BLaER1 (cell line): ENCODE measurements around the gene TMEM63B.

Experiments used
- H3K27ac ChIP-seq: shearing (Covaris generic); formaldehyde crosslinking; 2 replicates; pipeline ENCODE4 v1.8.1; 2022
- H3K27me3 ChIP-seq: shearing (Covaris generic); formaldehyde crosslinking; 2 replicates; pipeline ENCODE4 v1.8.1; 2022
- H3K36me3 ChIP-seq: shearing (Covaris generic); formaldehyde crosslinking; 2 replicates; pipeline ENCODE4 v1.8.1; 2022
- H3K4me1 ChIP-seq: shearing (Covaris generic); formaldehyde crosslinking; 2 replicates; pipeline ENCODE4 v1.8.1; 2022
- H3K4me2 ChIP-seq: shearing (Covaris generic); formaldehyde crosslinking; 2 replicates; pipeline ENCODE4 v1.8.1; 2022
- H3K4me3 ChIP-seq: shearing (Covaris generic); formaldehyde crosslinking; 2 replicates; pipeline ENCODE4 v1.8.1; 2022
- H3K9ac ChIP-seq: shearing (Covaris generic); formaldehyde crosslinking; 2 replicates; pipeline ENCODE4 v1.8.1; 2022
- H3K9me3 ChIP-seq: shearing (Covaris generic); formaldehyde crosslinking; 2 replicates; pipeline ENCODE4 v1.8.1; 2022
- H4K20me1 ChIP-seq: shearing (Covaris generic); formaldehyde crosslinking; 2 replicates; pipeline ENCODE4 v1.8.1; 2022
- Cebpa-rat ChIP-seq: shearing (Covaris generic); IDR thresholded peaks from 2 replicates; pipeline ENCODE4 v1.8.1; 2022

The TMEM63B gene

GRCh38 chr6:44152109-44152461 lies 24.7 kb downstream of the TMEM63B start:
- H3K9me3 ChIP-seq, result no peaks in the 10 kb centered on the region
- no peak overlapping the region for H3K27ac ChIP-seq
- no peak for TF ChIP-seq Cebpa-rat
- no peak overlapping the region for H3K4me3 ChIP-seq
- H3K36me3 ChIP-seq, result peaks cover 33% of the 10 kb centered on the region
- no peaks in the 10 kb centered on the region for H3K27me3 ChIP-seq
- H3K4me1 ChIP-seq, result peaks cover 60% of the 10 kb centered on the region
- peak overlapping the region; percentile 80 for H3K4me2 ChIP-seq
- H4K20me1 ChIP-seq, result peaks cover 20% of the 10 kb centered on the region
- H3K9ac ChIP-seq, result no peak overlapping the region

GRCh38 chr6:44152533-44152932 lies 25.2 kb downstream of the TMEM63B start:
- Histone ChIP-seq H3K4me2 (no peak overlapping the region), H3K9me3 (no peaks in the 10 kb centered on the region), H3K27me3 (no peaks in the 10 kb centered on the region), H4K20me1 (peaks cover 20% of the 10 kb centered on the region), H3K9ac (no peak overlapping the region), H3K27ac (no peak overlapping the region), H3K4me3 (no peak overlapping the region), H3K4me1 (peaks cover 59% of the 10 kb centered on the region), H3K36me3 (peaks cover 28% of the 10 kb centered on the region)
- TF ChIP-seq Cebpa-rat, result no peak

GRCh38 chr6:44154067-44154466 lies 26.7 kb downstream of the TMEM63B start:
- no peak overlapping the region for H3K4me3 ChIP-seq
- H3K27ac ChIP-seq, result no peak overlapping the region
- peak overlapping the region; percentile 72; the same call in 1 of the 2 replicates for H3K4me2 ChIP-seq
- no peak overlapping the region for H3K9ac ChIP-seq
- no peak for TF ChIP-seq Cebpa-rat
- peaks cover 13% of the 10 kb centered on the region for H3K36me3 ChIP-seq
- no peaks in the 10 kb centered on the region for H3K9me3 ChIP-seq
- H3K4me1 ChIP-seq, result peaks cover 59% of the 10 kb centered on the region
- peaks cover 20% of the 10 kb centered on the region for H4K20me1 ChIP-seq
- H3K27me3 ChIP-seq, result no peaks in the 10 kb centered on the region

GRCh38 chr6:44156494-44157151 lies 29.3 kb downstream of the TMEM63B start:
- Histone ChIP-seq H3K9ac (no peak overlapping the region), H3K27ac (no peak overlapping the region), H3K9me3 (no peaks in the 10 kb centered on the region), H4K20me1 (peaks cover under 1% of the 10 kb centered on the region), H3K36me3 (peaks cover 3% of the 10 kb centered on the region; the same call in 1 of the 2 replicates), H3K4me1 (peaks cover 49% of the 10 kb centered on the region), H3K4me2 (no peak overlapping the region), H3K27me3 (no peaks in the 10 kb centered on the region), H3K4me3 (no peak overlapping the region)
- no peak for TF ChIP-seq Cebpa-rat

GRCh38 chr6:44157152-44157521 lies 29.8 kb downstream of the TMEM63B start:
- Histone ChIP-seq H3K4me2 (no peak overlapping the region), H3K27me3 (no peaks in the 10 kb centered on the region), H3K4me3 (no peak overlapping the region), H3K27ac (no peak overlapping the region), H3K36me3 (peaks cover 3% of the 10 kb centered on the region; the same call in 1 of the 2 replicates), H3K4me1 (peaks cover 50% of the 10 kb centered on the region), H4K20me1 (no peaks in the 10 kb centered on the region), H3K9ac (no peak overlapping the region), H3K9me3 (no peaks in the 10 kb centered on the region)
- TF ChIP-seq Cebpa-rat, result no peak

- no peaks in the 10 kb centered on the region for H4K20me1 ChIP-seq
- H3K27ac ChIP-seq, result peak within 1 kb of the TSS; percentile 18; the same call in 1 of the 2 replicates
- H3K4me1 ChIP-seq, result peaks cover 67% of the 10 kb centered on the region
- H3K9me3 ChIP-seq, result no peaks in the 10 kb centered on the region
- H3K36me3 ChIP-seq, result no peaks in the 10 kb centered on the region
- no peak for TF ChIP-seq Cebpa-rat
- no peaks in the 10 kb centered on the region for H3K27me3 ChIP-seq
- H3K4me3 ChIP-seq, result no peak within 1 kb of the TSS
- no peak within 1 kb of the TSS for H3K9ac ChIP-seq
- no peak within 1 kb of the TSS for H3K4me2 ChIP-seq
Observed at GRCh38 chr6:44158770-44159228, 31.4 kb downstream of the TMEM63B start, which contains the start of gene CAPN11. CAPN11 (plus strand) TSS chr6:44158820; CDS start chr6:44158849, 29 bp downstream.

GRCh38 chr6:44161997-44162338 lies 34.6 kb downstream of the TMEM63B start:
- Histone ChIP-seq H3K9ac (peak overlapping the region; percentile 45; the same call in 1 of the 2 replicates), H3K4me3 (no peak overlapping the region), H4K20me1 (no peaks in the 10 kb centered on the region), H3K36me3 (no peaks in the 10 kb centered on the region), H3K27me3 (no peaks in the 10 kb centered on the region), H3K27ac (peak overlapping the region; percentile 15; the same call in 1 of the 2 replicates), H3K4me2 (peak overlapping the region; percentile 90), H3K4me1 (peaks cover 73% of the 10 kb centered on the region), H3K9me3 (no peaks in the 10 kb centered on the region)
- no peak for TF ChIP-seq Cebpa-rat

- Histone ChIP-seq H3K9ac (no peak overlapping the region), H3K4me1 (peaks cover 79% of the 10 kb centered on the region), H4K20me1 (no peaks in the 10 kb centered on the region), H3K4me3 (no peak overlapping the region), H3K9me3 (no peaks in the 10 kb centered on the region), H3K36me3 (no peaks in the 10 kb centered on the region), H3K27ac (no peak overlapping the region), H3K27me3 (no peaks in the 10 kb centered on the region), H3K4me2 (peak overlapping the region; percentile 90)
- no peak for TF ChIP-seq Cebpa-rat
Observed at GRCh38 chr6:44162876-44163625, 35.7 kb downstream of the TMEM63B start.

- Histone ChIP-seq H3K9me3 (no peaks in the 10 kb centered on the region), H3K4me3 (peak overlapping the region; percentile 32; the same call in 1 of the 2 replicates), H3K4me2 (peak overlapping the region; percentile 84), H3K4me1 (peaks cover 68% of the 10 kb centered on the region), H3K36me3 (no peaks in the 10 kb centered on the region), H4K20me1 (no peaks in the 10 kb centered on the region), H3K27ac (peak overlapping the region; percentile 85), H3K9ac (peak overlapping the region; percentile 66), H3K27me3 (no peaks in the 10 kb centered on the region)
- TF ChIP-seq Cebpa-rat, result no peak
Observed at GRCh38 chr6:44166116-44166515, 38.8 kb downstream of the TMEM63B start.

GRCh38 chr6:44166591-44167184 lies 39.3 kb downstream of the TMEM63B start:
- H3K27me3 ChIP-seq, result no peaks in the 10 kb centered on the region
- peak overlapping the region; percentile 84 for H3K4me2 ChIP-seq
- peak overlapping the region; percentile 85 for H3K27ac ChIP-seq
- no peaks in the 10 kb centered on the region for H4K20me1 ChIP-seq
- no peak for TF ChIP-seq Cebpa-rat
- peak overlapping the region; percentile 32; the same call in 1 of the 2 replicates for H3K4me3 ChIP-seq
- H3K9ac ChIP-seq, result peak overlapping the region; percentile 66
- H3K9me3 ChIP-seq, result no peaks in the 10 kb centered on the region
- no peaks in the 10 kb centered on the region for H3K36me3 ChIP-seq
- H3K4me1 ChIP-seq, result peaks cover 62% of the 10 kb centered on the region
